T-helper 1 cell treated with Interleukin-12 subunit alpha and Interleukin-12 subunit beta and Interleukin-4 antibody, amounts not matched to agents 30 μg/mL and 1 μg/mL, for 36 hours (primary cell): ENCODE data around the gene RNU2-63P.
"Not testable (repeated sequence)": the region's sequence is repeated elsewhere in the genome, so short reads cannot be mapped to it uniquely, and the experiment has no call there.

Source experiments
- H3K27ac Mint-ChIP-seq: one replicate; pipeline ENCODE4 v1.8.0; 2021; ENCODE audit warnings: mild to moderate bottlenecking, mixed read lengths
- H3K27me3 Mint-ChIP-seq: one replicate; pipeline ENCODE4 v1.8.0; 2021; ENCODE audit warnings: low read depth, mixed read lengths
- H3K36me3 Mint-ChIP-seq: one replicate; pipeline ENCODE4 v1.8.0; 2021; ENCODE audit warnings: low read depth, mixed read lengths
- H3K4me1 Mint-ChIP-seq: one replicate; pipeline ENCODE4 v1.8.0; 2021; ENCODE audit warnings: low read depth, mixed read lengths
- H3K4me3 Mint-ChIP-seq: one replicate; pipeline ENCODE4 v1.8.0; 2021; ENCODE audit warnings: mild to moderate bottlenecking, moderate library complexity, mixed read lengths
- H3K9me3 Mint-ChIP-seq: one replicate; pipeline ENCODE4 v1.8.0; 2021; ENCODE audit warnings: mixed read lengths

Gene RNU2-63P

DNA sequence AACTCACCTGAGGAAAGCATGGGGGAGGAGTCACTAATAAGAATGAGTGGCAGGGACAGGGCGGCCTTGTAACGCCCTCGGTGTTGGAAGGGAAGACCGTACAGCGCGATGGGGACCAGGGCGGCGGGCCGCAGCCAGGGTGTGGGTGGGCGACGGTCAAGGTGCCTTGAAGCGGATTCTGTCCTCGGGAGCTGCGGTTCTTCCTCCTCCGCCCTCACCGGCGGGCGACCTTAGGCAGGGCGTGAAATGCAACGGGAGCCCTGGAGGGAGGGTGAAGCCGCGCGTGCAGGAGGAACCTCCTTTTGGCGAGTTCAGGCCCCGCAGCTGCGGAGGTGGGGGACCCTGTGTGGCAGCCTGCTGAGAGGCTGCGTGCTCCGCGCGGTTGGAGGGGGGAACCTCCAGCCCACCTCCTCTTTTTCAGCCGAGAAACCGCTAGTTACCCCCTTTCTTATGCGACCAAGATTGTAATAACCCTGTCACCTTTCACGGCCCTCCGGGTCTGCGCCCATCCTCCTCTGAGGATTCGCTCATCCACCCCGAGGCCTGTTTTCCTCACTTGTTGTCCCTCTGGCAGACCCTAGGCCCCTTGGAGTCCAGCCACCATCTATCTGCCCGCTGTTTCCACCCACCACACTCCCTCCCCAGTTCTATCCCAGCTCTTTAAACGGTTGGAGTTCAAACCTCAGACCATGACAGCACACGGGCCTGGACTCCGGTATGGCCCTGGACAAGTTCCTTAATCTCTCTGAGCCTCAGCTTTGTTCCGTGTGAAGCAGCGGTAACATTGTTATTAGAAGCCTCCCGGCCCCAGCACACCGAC is 823 bp upstream of the RNU2-63P start:
- Mint-ChIP-seq H3K4me1 (peaks cover 14% of the 10 kb centered on the region), H3K27ac (peak overlapping the region; percentile 99), H3K27me3 (no peaks in the 10 kb centered on the region), H3K4me3 (peak overlapping the region; percentile 97), H3K36me3 (no peaks in the 10 kb centered on the region), H3K9me3 (no peaks in the 10 kb centered on the region)

DNA sequence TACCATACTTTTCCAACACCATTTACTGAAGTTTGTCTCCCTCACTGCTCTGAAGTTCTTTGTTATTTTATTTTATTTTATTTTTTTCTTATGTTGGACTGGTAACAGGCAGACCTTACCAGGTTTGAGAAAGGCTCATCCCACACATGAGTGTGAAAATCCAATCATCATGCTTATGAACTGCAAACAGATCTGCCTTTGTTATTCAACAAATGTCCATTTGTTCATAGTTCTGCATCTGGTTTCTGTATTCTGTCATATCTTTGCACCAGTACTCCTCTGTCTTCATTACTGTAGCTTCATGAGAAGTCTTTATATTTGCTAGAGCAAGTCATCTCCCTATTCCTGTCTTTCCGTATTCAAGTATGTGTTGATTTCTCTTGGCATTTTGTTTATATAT is 5.3 kb downstream of the RNU2-63P start:
- H3K4me1 Mint-ChIP-seq: no peaks in the 10 kb centered on the region
- H3K36me3 Mint-ChIP-seq: no peaks in the 10 kb centered on the region
- H3K27me3 Mint-ChIP-seq: no peaks in the 10 kb centered on the region
- H3K27ac Mint-ChIP-seq: no peak overlapping the region
- no peak overlapping the region for H3K4me3 Mint-ChIP-seq
- no peaks in the 10 kb centered on the region for H3K9me3 Mint-ChIP-seq

GRCh38 chr2:88010136-88010535 is 6.2 kb downstream of the RNU2-63P start:
- H3K27ac Mint-ChIP-seq: no peak overlapping the region
- no peaks in the 10 kb centered on the region for H3K9me3 Mint-ChIP-seq
- H3K36me3 Mint-ChIP-seq: no peaks in the 10 kb centered on the region
- H3K4me1 Mint-ChIP-seq: no peaks in the 10 kb centered on the region
- H3K4me3 Mint-ChIP-seq: no peak overlapping the region
- H3K27me3 Mint-ChIP-seq: no peaks in the 10 kb centered on the region

GRCh38 chr2:88006912-88007439 is 9.4 kb downstream of the RNU2-63P start:
- Mint-ChIP-seq H3K9me3 (no peaks in the 10 kb centered on the region), H3K4me3 (no peak overlapping the region), H3K27ac (no peak overlapping the region), H3K4me1 (no peaks in the 10 kb centered on the region), H3K36me3 (no peaks in the 10 kb centered on the region), H3K27me3 (peaks cover 4% of the 10 kb centered on the region)

- Mint-ChIP-seq H3K9me3 (no peaks in the 10 kb centered on the region), H3K4me1 (peaks cover 3% of the 10 kb centered on the region), H3K36me3 (no peaks in the 10 kb centered on the region), H3K27ac (no peak overlapping the region), H3K4me3 (no peak overlapping the region), H3K27me3 (peaks cover 4% of the 10 kb centered on the region)
These were observed 10.6 kb downstream of the RNU2-63P start for GRCh38 chr2:88005776-88006175.

DNA sequence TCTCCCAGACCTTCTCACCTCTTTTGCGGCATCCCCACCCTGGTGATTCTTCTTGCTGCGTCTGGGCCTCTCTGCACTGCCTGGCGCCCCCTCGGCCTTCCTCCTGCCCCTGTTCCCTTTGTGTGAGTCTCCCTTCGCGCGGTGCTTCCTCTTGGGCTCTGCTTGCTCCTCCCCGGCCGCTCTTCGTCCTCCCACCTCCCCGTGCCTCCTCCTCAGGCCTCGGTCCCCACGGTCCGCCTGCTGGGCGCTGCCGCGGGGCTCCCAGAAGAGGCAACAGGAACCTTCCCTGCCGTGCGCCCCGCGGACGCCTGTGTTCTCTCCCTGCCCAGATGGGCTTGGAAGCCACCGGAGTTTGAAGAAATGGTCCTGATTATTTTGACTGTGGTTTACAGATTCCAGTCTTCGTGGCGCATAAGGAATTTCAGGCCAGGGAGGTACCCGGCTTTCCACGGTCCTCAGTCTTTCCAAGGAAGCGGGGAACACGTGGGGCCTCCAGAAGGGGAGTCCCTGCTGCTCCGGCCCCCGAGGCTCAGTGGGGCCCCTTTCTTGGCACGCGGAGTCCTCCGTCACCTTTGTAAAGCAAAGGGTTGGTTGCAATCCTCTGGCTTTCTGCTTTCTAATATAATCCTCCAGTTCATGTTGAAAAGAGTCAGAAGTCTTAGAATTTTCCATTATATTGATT is 13.1 kb downstream of the RNU2-63P start:
- Mint-ChIP-seq H3K4me1 (peaks cover 3% of the 10 kb centered on the region), H3K9me3 (no peaks in the 10 kb centered on the region), H3K27ac (no peak overlapping the region), H3K27me3 (peaks cover 4% of the 10 kb centered on the region), H3K4me3 (no peak overlapping the region), H3K36me3 (no peaks in the 10 kb centered on the region)

- H3K9me3 Mint-ChIP-seq: no peaks in the 10 kb centered on the region
- peaks cover 3% of the 10 kb centered on the region for H3K4me1 Mint-ChIP-seq
- H3K4me3 Mint-ChIP-seq: no peak overlapping the region
- H3K36me3 Mint-ChIP-seq: no peaks in the 10 kb centered on the region
- peaks cover 4% of the 10 kb centered on the region for H3K27me3 Mint-ChIP-seq
- H3K27ac Mint-ChIP-seq: no peak overlapping the region
These were observed 14.0 kb downstream of the RNU2-63P start for GRCh38 chr2:88002359-88002707.

DNA sequence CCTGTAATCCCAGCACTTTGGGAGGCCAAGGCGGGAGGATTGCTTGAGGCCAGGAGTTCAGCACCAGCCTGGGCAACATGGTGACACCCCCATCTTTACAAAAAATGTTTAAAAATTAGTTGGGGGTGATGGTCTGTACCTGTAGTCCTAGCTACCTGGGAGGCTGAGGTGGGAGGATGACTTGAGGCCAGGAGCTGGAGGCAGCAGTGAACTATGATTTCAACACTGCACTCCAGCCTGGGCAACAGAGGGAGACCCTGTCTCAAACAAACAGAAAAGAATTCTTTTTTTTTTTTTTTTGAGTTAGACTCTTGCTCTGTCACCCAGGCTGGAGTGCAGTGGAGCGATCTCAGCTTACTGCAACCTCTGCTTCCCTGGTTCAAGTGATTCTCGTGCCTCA is 15.9 kb downstream of the RNU2-63P start:
- not testable (repeated sequence) for H3K4me1 Mint-ChIP-seq, H3K36me3 Mint-ChIP-seq, H3K27ac Mint-ChIP-seq, H3K27me3 Mint-ChIP-seq, H3K4me3 Mint-ChIP-seq, H3K9me3 Mint-ChIP-seq

GRCh38 chr2:87996570-87996969 is 19.8 kb downstream of the RNU2-63P start:
- Mint-ChIP-seq H3K27me3 (no peaks in the 10 kb centered on the region), H3K4me1 (peaks cover 1% of the 10 kb centered on the region), H3K36me3 (no peaks in the 10 kb centered on the region), H3K9me3 (no peaks in the 10 kb centered on the region), H3K27ac (no peak overlapping the region), H3K4me3 (no peak overlapping the region)

DNA sequence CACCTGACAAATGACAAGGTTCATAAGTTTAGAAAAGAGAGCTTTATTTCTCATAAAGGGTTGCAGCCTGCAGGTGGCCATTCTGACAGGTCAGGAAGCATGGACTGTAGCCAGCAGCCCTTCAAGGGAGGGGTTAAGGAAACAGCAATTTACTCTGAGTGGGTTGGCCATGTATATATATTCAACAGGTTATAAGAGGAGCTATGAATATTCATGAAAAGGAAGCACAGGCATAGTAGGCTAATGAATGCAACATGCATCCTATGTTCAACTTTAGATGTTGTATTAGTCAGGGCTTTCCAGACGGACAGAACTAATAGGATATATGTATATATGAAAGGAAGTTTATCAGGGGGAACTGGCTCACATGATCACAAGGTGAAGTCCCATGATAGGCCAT is 20.6 kb downstream of the RNU2-63P start:
- no peak overlapping the region for H3K4me3 Mint-ChIP-seq
- no peak overlapping the region for H3K27ac Mint-ChIP-seq
- H3K9me3 Mint-ChIP-seq: no peaks in the 10 kb centered on the region
- H3K4me1 Mint-ChIP-seq: no peaks in the 10 kb centered on the region
- no peaks in the 10 kb centered on the region for H3K27me3 Mint-ChIP-seq
- H3K36me3 Mint-ChIP-seq: no peaks in the 10 kb centered on the region

- not testable (repeated sequence) for H3K4me1 Mint-ChIP-seq, H3K27me3 Mint-ChIP-seq, H3K9me3 Mint-ChIP-seq, H3K27ac Mint-ChIP-seq, H3K4me3 Mint-ChIP-seq, H3K36me3 Mint-ChIP-seq
These were observed 22.0 kb downstream of the RNU2-63P start for GRCh38 chr2:87994304-87994850.

DNA sequence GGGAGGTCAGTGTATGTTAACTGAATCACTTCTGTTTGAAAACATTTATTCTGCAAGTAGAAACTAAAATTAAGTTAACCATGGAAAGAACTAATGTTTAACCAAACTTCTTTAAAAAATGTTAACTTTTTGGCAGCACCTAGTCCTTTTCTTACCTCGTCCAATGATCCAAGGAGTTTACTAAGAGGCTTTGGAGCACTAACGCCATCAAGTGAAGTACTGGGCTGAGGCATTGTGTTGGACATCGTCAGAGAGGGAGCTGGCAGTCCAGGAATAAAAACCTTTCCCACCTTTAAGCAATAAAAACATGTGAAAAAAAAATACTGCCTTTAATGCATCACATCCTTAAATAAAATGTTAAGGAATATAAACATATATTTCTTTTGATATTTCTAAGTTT is 23.8 kb downstream of the RNU2-63P start:
- H3K27ac Mint-ChIP-seq: not testable (repeated sequence)

DNA sequence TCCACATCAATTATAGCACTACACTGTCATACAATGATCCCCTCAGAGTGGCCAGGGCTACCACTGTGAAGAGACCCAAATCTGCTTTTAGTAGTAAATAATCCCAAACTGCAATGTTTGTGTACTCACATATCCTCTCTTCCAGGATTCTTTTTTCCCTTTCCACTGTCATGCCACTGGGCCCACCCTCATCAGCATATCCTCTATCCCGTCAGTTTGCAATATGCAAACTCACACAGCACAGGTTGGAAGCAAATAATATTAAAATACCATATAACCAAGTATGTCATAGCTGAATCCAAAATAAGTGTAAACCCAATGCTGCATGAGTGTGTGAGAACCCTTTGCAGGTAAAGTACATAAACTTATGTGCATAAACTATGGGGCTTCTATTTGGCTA is 28.9 kb downstream of the RNU2-63P start:
- not testable (repeated sequence) for H3K4me1 Mint-ChIP-seq, H3K4me3 Mint-ChIP-seq, H3K27me3 Mint-ChIP-seq, H3K9me3 Mint-ChIP-seq, H3K36me3 Mint-ChIP-seq, H3K27ac Mint-ChIP-seq

More for the DNA sequence above, 23.8 kb downstream of the RNU2-63P start:
- H3K27me3 Mint-ChIP-seq, H3K4me1 Mint-ChIP-seq, H3K36me3 Mint-ChIP-seq, H3K4me3 Mint-ChIP-seq, H3K9me3 Mint-ChIP-seq: not testable (repeated sequence)

- H3K27ac Mint-ChIP-seq, H3K9me3 Mint-ChIP-seq, H3K27me3 Mint-ChIP-seq, H3K4me3 Mint-ChIP-seq, H3K4me1 Mint-ChIP-seq, H3K36me3 Mint-ChIP-seq: not testable (repeated sequence)
These were observed 30.4 kb downstream of the RNU2-63P start for GRCh38 chr2:87985902-87986301.

DNA sequence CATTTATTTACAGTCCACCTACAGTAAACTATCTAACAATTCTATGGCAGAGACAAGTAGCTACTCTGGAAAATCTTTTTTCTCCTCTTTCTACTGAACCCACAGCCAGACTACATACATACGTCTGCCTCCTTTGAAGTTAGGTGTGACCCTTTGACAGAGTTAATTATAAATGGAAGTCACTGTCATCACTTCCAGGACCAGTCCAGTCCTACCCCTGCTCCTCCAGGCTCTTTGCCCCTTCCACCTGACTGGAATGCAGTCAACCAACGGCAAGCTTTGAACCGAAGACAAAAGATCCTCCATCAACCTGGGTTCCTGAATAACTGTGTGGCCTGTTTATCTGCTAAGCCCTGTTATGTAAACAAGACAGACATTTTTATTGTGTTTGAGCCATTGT is 35.2 kb downstream of the RNU2-63P start:
- H3K4me1 Mint-ChIP-seq, H3K9me3 Mint-ChIP-seq, H3K27ac Mint-ChIP-seq, H3K27me3 Mint-ChIP-seq, H3K4me3 Mint-ChIP-seq, H3K36me3 Mint-ChIP-seq: not testable (repeated sequence)
